IMR-90 (cell line): ENCODE data around the gene CRLF1. TPM values are rescaled to one million over a fixed set of nuclear protein-coding genes. Genes with fewer than 3 reads are reported as not detected.

Experiments
- ATAC-seq: fragments of 200-7000 bp; cut with Tn5 transposase; 2 replicates; pipeline ENCODE4 v1.9.1; 2020; ENCODE audit warnings: low read depth, mild to moderate bottlenecking, moderate library complexity
- BruUV-seq: library from RNA; stranded (reverse); fragments of 400-500 nt; replicated peaks from 2 replicates; lab custom pipeline; 2021; lab: Mats Ljungman, UMichigan
- CTCF ChIA-PET: fragments of 300-600 bp; formaldehyde crosslinking; extraction: SDS; loops from one replicate; lab custom pipeline; 2021; ENCODE audit warnings: antibody characterized with exemption; lab: Yijun Ruan, JAX
- POLR2A ChIA-PET: fragments of 300-600 bp; sonication (Branson Sonifier 250); formaldehyde crosslinking; loops from one replicate; lab custom pipeline; 2022; ENCODE audit warnings: antibody characterized with exemption; ENCODE audit not compliant: unreplicated experiment; lab: Charles Lee
- DNase-seq: peaks from one replicate; pipeline ENCODE4 v3.0.0; 2013
- H2AFZ ChIP-seq: replicated peaks from 2 replicates; pipeline ENCODE3; 2013; ENCODE audit warnings: low read length, mild to moderate bottlenecking; ENCODE audit not compliant: poor library complexity
- H2AK5ac ChIP-seq: 2 replicates; pipeline ENCODE4 v1.6.1; 2013; ENCODE audit warnings: low read depth, low read length, inconsistent platforms
- H2AK9ac ChIP-seq: replicated peaks from 2 replicates; pipeline ENCODE3; 2013; ENCODE audit warnings: mild to moderate bottlenecking, low read depth, low read length, moderate library complexity; ENCODE audit not compliant: poor library complexity
- H2BK120ac ChIP-seq: 2 replicates; pipeline ENCODE4 v1.6.1; 2013; ENCODE audit warnings: low read depth, low read length, inconsistent platforms
- H2BK15ac ChIP-seq: 3 replicates; pipeline ENCODE4 v1.6.1; 2013; ENCODE audit warnings: low read depth, low read length, inconsistent platforms
- H2BK20ac ChIP-seq: 2 replicates; pipeline ENCODE4 v1.6.1; 2013; ENCODE audit warnings: low read depth, mild to moderate bottlenecking, inconsistent platforms, low read length, moderate library complexity
- H2BK5ac ChIP-seq: 2 replicates; pipeline ENCODE4 v1.6.1; 2013; ENCODE audit warnings: mild to moderate bottlenecking, low read depth, low read length, inconsistent platforms; ENCODE audit not compliant: poor library complexity, severe bottlenecking
- H3K14ac ChIP-seq: replicated peaks from 2 replicates; pipeline ENCODE4 v1.6.1; 2013; ENCODE audit warnings: low read depth, low read length, inconsistent platforms
- H3K18ac ChIP-seq: 2 replicates; pipeline ENCODE4 v1.6.1; 2013; ENCODE audit warnings: low read depth, low read length, control low read depth
- H3K23ac ChIP-seq: 2 replicates; pipeline ENCODE4 v1.6.1; 2013; ENCODE audit warnings: low read depth, low read length, inconsistent platforms
- H3K27ac ChIP-seq: 2 replicates; pipeline ENCODE4 v1.5.1; 2013; ENCODE audit warnings: mild to moderate bottlenecking, control low read depth, low read length; ENCODE audit not compliant: insufficient read depth
- H3K27me3 ChIP-seq: 2 replicates; pipeline ENCODE4 v1.6.1; 2013; ENCODE audit warnings: low read length; ENCODE audit not compliant: control insufficient read depth, insufficient read depth
- H3K36me3 ChIP-seq: 2 replicates; pipeline ENCODE4 v1.6.1; 2013; ENCODE audit warnings: low read length, mixed read lengths; ENCODE audit not compliant: control insufficient read depth, insufficient read depth
- H3K4ac ChIP-seq: 2 replicates; pipeline ENCODE4 v1.6.1; 2013; ENCODE audit warnings: low read depth, low read length, inconsistent platforms
- H3K4me1 ChIP-seq: 2 replicates; pipeline ENCODE4 v1.6.1; 2013; ENCODE audit warnings: low read length, mixed read lengths; ENCODE audit not compliant: control insufficient read depth, insufficient read depth
- H3K4me2 ChIP-seq: 2 replicates; pipeline ENCODE4 v1.6.1; 2013; ENCODE audit warnings: low read depth, mild to moderate bottlenecking, control low read depth, low read length, moderate library complexity
- H3K4me3 ChIP-seq: 2 replicates; pipeline ENCODE4 v1.5.1; 2013; ENCODE audit warnings: low read depth, mild to moderate bottlenecking, control low read depth, low read length, moderate library complexity; ENCODE audit not compliant: insufficient read depth
- H3K56ac ChIP-seq: 2 replicates; pipeline ENCODE4 v1.6.1; 2013; ENCODE audit warnings: low read length, inconsistent platforms; ENCODE audit not compliant: insufficient read depth; ENCODE audit errors: extremely low read depth
- H3K79me1 ChIP-seq, 2 experiments: 2 replicates each; pipeline ENCODE4 v1.6.1; 2013; ENCODE audit warnings: low read length in 2 of 2, inconsistent platforms in 1 of 2, low read depth in 1 of 2
- H3K9ac ChIP-seq: 2 replicates; pipeline ENCODE4 v1.6.1; 2013; ENCODE audit warnings: low read depth, low read length, control low read depth
- H3K9me1 ChIP-seq: 2 replicates; pipeline ENCODE4 v1.6.1; 2013; ENCODE audit warnings: low read length, inconsistent platforms; ENCODE audit not compliant: insufficient read depth
- H3K9me3 ChIP-seq: 2 replicates; pipeline ENCODE4 v1.6.1; 2013; ENCODE audit warnings: low read length; ENCODE audit not compliant: control insufficient read depth, insufficient read depth
- H4K20me1 ChIP-seq: 2 replicates; pipeline ENCODE4 v1.6.1; 2013; ENCODE audit warnings: low read length, inconsistent platforms; ENCODE audit not compliant: insufficient read depth
- H4K5ac ChIP-seq: 2 replicates; pipeline ENCODE4 v1.6.1; 2013; ENCODE audit warnings: mild to moderate bottlenecking, low read depth, low read length, control low read depth
- H4K8ac ChIP-seq, 2 experiments: 2 replicates each; pipeline ENCODE4 v1.6.1; 2013; ENCODE audit warnings: low read depth in 2 of 2, low read length in 2 of 2, control low read depth in 1 of 2, inconsistent platforms in 1 of 2
- H4K91ac ChIP-seq: 2 replicates; pipeline ENCODE4 v1.6.1; 2013; ENCODE audit warnings: low read depth, low read length, inconsistent platforms; ENCODE audit not compliant: insufficient read depth
- CEBPB ChIP-seq: IDR thresholded peaks from 2 replicates; pipeline ENCODE4 v1.6.1; 2012; ENCODE audit warnings: low read depth, low read length, improper control_type of control experiment
- FOS ChIP-seq: fragments of 150-350 bp; IDR thresholded peaks from 2 replicates; pipeline ENCODE4 v1.6.1; 2016; ENCODE audit warnings: low read depth, low read length
- MAFK ChIP-seq: IDR thresholded peaks from 2 replicates; pipeline ENCODE4 v1.6.1; 2012; ENCODE audit warnings: low read depth, low read length, improper control_type of control experiment
- MXI1 ChIP-seq: IDR thresholded peaks from 2 replicates; pipeline ENCODE4 v1.6.1; 2012; ENCODE audit warnings: low read depth, mild to moderate bottlenecking, low read length, moderate library complexity, borderline replicate concordance
- NFE2L2 ChIP-seq: fragments of 150-350 bp; IDR thresholded peaks from 2 replicates; pipeline ENCODE4 v1.6.1; 2016; ENCODE audit warnings: low read depth, mild to moderate bottlenecking, low read length
- RAD21 ChIP-seq: IDR thresholded peaks from 2 replicates; pipeline ENCODE4 v1.6.1; 2012; ENCODE audit warnings: low read length, improper control_type of control experiment
- RCOR1 ChIP-seq: IDR thresholded peaks from 2 replicates; pipeline ENCODE4 v1.6.1; 2012; ENCODE audit warnings: mild to moderate bottlenecking, low read length, improper control_type of control experiment; ENCODE audit not compliant: insufficient replicate concordance
- RFX5 ChIP-seq: IDR thresholded peaks from 2 replicates; pipeline ENCODE4 v1.8.0; 2012; ENCODE audit warnings: low read depth, mild to moderate bottlenecking, low read length, moderate library complexity
- SMC3 ChIP-seq: fragments of 150-350 bp; IDR thresholded peaks from 2 replicates; pipeline ENCODE4 v1.6.1; 2016; ENCODE audit warnings: low read depth, mild to moderate bottlenecking, antibody characterized with exemption, low read length, moderate library complexity
- WGBS, 2 experiments: methylation state at CpG; one replicate each; pipeline versions ENCODE4 v1.1.5 to v1.1.7; 2013; ENCODE audit warnings: missing lambda C conversion rate in 2 of 2; ENCODE audit not compliant: insufficient read length in 1 of 2; ENCODE audit errors: extremely low coverage in 2 of 2; 5-methylcytosine and 5-hydroxymethylcytosine counted together
- dilution Hi-C: fragments of 300-500 bp; cut with HindIII; formaldehyde crosslinking; loops from one replicate; pipeline ENCODE4 v1.14.3; 2018; ENCODE audit warnings: low sequenced_read_pairs; ENCODE audit not compliant: unreplicated experiment
- in situ Hi-C: fragments of 300-500 bp; cut with MboI; formaldehyde crosslinking; loops from 3 replicates; pipeline ENCODE4 v1.14.3; 2019; ENCODE audit warnings: low sequenced_read_pairs, inconsistent platforms, mixed read lengths
- intact Hi-C: fragments of 100-400 bp; cut with micrococcal nuclease; formaldehyde crosslinking; loops from 2 replicates; pipeline ENCODE4 v1.10.0; 2022
- polyA plus RNA-seq, 3 experiments: library from polyadenylated mRNA; depleted of rRNA; stranded (reverse); fragments of >200 nt; gene quantifications; 2 replicates each; pipeline ENCODE4 v1.2.3, GENCODE V29; 2012; ENCODE audit warnings: low replicate concordance in 1 of 3
- total RNA-seq: library from RNA; depleted of rRNA; stranded (reverse); fragments of >200 nt; gene quantifications from 2 replicates; pipeline ENCODE4 v1.2.3, GENCODE V29; 2012
- TF ChIP-seq, protein P1 (sequence below): fragments of 150-350 bp; IDR thresholded peaks from 2 replicates; pipeline ENCODE4 v1.6.1; 2017; ENCODE audit warnings: mild to moderate bottlenecking, antibody characterized with exemption, low read length, low read depth

CRLF1 gene
- total and polyA plus RNA-seq, 2 of the 4 experiments (the other 2 are of a cell fraction), result 0.18 to 3.1 TPM

DNA sequence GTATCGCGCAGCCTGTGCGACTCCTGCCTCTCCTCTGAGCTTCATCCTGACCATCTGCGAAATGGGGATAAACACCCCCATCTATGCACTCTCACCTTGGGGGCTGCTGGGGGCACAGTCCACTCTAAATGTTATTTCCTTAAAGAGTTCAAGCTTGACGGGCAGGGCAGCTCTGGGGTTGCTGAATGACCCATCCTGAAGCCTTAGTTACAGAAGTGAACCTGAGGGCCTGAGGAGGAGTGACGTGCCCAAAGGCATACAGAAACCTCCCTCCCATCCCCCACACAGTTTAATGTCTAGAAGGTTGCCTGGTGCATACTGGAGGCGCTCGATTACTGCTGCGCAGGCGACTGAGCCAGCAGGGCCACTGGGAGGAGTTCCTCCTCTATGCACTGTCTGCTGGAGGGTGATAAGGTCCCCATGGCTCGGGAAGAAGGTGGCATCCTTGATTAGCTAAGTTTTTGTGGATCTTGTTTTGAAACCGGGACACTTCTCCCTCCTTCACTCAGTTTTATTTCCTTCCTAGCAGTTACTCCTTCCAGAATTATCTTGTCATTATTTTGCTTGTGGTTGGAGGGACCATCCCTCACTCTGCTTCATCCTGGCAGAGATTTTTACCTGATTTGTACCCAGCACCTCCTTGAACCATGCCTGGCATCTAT lies 62.7 kb downstream of the CRLF1 start:
- peak; percentile 56 for ATAC-seq
- H3K27ac ChIP-seq, result peak overlapping the region; percentile 70
- CTCF ChIA-PET, result no interaction called here

More for the DNA sequence above, 62.7 kb downstream of the CRLF1 start:
- peak overlapping the region; percentile 76 for H3K9ac ChIP-seq
- TF ChIP-seq MXI1 (no peak), MAFK (no peak), RCOR1 (no peak), NFE2L2 (no peak), CEBPB (no peak), RFX5 (no peak), RAD21 (no peak), FOS (no peak), SMC3 (no peak)
- TF ChIP-seq, protein P1, sequence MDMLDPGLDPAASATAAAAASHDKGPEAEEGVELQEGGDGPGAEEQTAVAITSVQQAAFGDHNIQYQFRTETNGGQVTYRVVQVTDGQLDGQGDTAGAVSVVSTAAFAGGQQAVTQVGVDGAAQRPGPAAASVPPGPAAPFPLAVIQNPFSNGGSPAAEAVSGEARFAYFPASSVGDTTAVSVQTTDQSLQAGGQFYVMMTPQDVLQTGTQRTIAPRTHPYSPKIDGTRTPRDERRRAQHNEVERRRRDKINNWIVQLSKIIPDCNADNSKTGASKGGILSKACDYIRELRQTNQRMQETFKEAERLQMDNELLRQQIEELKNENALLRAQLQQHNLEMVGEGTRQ, result no peak
- no peaks in the 10 kb centered on the region for H4K20me1 ChIP-seq
- H2BK20ac ChIP-seq, result peak overlapping the region; percentile 72; the same call in 1 of the 2 replicates
- peak overlapping the region; percentile 77 to 98 for H4K8ac ChIP-seq
- H3K9me1 ChIP-seq, result peaks cover 13% of the 10 kb centered on the region
- H4K5ac ChIP-seq, result peak overlapping the region; percentile 99
- H3K14ac ChIP-seq, result peak overlapping the region; percentile 95
- peak overlapping the region; percentile 98 for H2AFZ ChIP-seq
- peak overlapping the region; percentile 95 for H2AK9ac ChIP-seq
- peak overlapping the region; percentile 73 for H4K91ac ChIP-seq
- peak overlapping the region; percentile 92 for H3K4me2 ChIP-seq
- peaks cover 20% of the 10 kb centered on the region for H3K36me3 ChIP-seq
- H2BK15ac ChIP-seq, result peak overlapping the region; percentile 36; the same call in 1 of the 3 replicates
- peak; percentile 40 for DNase-seq
- dilution Hi-C loops (no loop called here), in situ Hi-C loops (no loop called here), intact Hi-C loops (no loop called here)
- peak overlapping the region; percentile 70 for H2BK5ac ChIP-seq
- H2AK5ac ChIP-seq, result peak overlapping the region; percentile 59
- H3K9me3 ChIP-seq, result no peaks in the 10 kb centered on the region
- H3K4ac ChIP-seq, result peak overlapping the region; percentile 97
- POLR2A ChIA-PET, result no interaction called here
- H3K18ac ChIP-seq, result peak overlapping the region; percentile 66
- WGBS, 2 experiments, result no CpG with 5 or more reads among the region's 12 CpGs
- no TSS peak for BruUV-seq
- no peaks in the 10 kb centered on the region for H3K27me3 ChIP-seq
- peak overlapping the region; percentile 63 for H2BK120ac ChIP-seq
- H3K23ac ChIP-seq, result peak overlapping the region; percentile 94
- peaks cover 20 to 34% of the 10 kb centered on the region in 2 experiments for H3K79me1 ChIP-seq
- peaks cover 7% of the 10 kb centered on the region for H3K4me1 ChIP-seq
- H3K4me3 ChIP-seq, result peak overlapping the region; percentile 46; the same call in 1 of the 2 replicates
- peak overlapping the region; percentile 74 for H3K56ac ChIP-seq
